ELF-1 (cell line): ENCODE data around the gene CHMP2A.
A peak's percentile ranks its signal among the peaks of the same experiment; 100 is the strongest.

ENCODE experiments used
- DNase-seq: peaks from one replicate; pipeline ENCODE4 v3.0.0-alpha.2; 2016; ENCODE audit warnings: low read depth, low spot score

CHMP2A gene

DNA sequence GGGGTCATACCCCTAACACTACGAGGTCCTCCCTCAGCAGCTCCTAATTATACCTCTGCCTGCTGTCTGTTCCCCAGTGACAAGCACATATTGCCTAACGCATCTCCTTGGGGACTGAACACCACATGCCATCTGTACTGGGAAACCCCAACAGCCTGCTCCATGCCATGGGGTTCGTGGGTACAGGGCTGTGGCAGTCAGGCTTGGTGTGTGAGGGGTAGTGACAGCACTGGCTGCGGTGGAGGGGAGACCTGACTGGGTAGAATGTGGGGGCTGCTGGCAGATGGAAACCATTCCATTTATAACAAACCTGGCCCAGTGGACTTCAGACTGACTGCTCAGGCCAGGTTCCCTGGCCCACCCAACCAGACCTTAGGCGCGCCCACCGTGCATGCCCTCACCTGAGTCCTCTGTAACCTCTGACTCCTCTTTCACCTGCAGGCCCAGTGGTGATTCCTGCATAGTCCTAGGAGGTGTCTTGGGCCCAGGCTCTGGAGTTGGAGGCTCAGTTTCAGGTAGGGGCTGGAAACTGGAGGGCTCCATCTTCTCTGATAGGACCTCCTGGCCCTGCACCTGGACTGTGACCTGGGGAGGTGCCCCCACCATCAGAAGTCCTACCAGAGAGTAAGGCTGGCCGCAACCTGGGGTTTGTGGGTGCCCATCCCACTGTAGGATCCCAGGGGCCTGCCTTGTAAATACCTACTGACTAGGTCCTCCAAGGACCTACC is 15.2 kb upstream of the CHMP2A start:
- no peak for DNase-seq

DNA sequence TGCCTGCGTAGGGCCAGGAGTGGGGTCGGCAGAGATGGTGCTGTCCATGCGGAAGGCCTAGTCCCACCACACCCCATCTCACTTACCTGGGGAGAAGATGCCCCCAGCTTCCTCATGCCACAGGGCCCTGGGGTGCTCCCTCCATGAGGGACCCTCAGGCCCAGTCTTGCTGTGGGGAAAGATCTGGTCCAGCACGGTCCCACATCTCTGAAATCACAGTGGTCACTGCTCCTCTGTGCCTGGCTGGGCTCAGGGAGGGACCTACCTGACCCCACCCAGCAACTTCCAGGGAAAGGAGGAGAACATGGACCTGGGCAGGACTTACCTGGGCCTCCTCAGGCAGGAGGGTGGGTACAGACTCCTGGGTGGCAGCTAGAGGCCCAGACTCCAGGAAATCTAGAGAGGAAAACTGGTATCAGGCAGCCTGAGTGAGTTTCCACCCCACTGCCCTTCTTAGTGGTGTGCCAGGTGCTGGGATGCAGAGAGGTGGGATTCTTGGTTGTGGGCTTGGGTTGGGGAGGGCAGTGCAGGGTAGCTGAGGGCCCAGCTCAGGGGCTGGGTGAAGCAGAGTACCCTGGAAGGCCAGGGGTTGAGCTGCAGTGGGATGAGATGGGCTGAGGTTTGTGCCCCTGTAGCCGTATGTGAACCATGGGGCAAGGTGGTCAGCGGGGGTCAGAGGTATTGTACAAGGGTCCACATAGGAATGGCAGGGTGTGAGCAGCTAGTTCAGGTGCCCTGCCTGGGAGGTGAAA is 14.5 kb upstream of the CHMP2A start:
- no peak for DNase-seq

DNA sequence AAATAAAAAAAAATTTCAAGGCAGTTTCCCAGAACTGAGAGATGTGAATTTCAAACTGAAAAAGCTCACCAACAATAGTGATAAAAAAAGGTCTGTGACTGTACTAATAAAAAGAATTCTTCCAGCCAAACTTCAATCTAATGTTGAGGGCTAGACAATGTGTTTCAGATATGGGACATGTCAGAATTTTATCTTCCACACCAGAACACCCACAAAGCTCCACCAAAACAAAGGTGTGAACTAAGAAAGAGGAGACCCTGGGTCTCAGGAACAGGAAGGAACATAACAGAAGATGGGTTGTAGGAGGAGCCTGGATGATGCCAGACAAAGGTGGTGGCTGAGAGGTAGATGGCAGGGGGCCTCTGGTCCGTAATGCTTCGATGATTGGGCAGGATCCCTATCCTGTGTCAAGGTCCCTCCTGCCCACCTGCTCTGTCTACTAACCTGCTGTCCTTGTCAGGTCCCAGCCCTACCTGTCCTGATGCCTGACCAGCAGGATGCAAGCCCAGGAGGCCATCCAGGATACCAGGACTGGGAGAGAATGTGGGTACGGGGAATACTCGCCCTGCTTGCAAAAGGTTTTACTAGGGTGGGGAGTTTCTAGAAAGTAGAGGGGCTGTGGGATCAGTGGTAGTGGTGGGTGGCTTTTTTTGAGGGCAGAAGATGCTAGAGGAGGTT is 13.7 kb upstream of the CHMP2A start:
- no peak for DNase-seq

DNA sequence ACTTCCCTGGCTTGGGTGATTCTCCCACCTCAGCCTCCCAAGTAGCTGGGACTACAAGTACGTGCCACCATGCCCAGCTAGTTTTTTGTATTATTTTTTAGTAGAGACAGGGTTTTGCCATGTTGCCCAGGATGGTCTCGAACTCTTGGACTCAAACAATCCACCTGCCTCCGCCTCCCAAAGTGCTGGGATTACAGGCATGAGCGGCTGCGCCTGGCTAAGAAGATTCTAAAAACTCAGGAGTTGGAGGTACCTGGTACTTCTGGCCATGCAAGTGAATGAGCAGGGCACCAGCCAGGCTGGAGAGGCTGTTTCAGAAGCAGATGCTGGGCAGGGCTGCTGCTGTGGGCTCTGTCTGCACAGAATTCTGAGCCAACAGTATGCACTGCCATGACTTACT is 12.1 kb upstream of the CHMP2A start:
- DNase-seq: no peak

DNA sequence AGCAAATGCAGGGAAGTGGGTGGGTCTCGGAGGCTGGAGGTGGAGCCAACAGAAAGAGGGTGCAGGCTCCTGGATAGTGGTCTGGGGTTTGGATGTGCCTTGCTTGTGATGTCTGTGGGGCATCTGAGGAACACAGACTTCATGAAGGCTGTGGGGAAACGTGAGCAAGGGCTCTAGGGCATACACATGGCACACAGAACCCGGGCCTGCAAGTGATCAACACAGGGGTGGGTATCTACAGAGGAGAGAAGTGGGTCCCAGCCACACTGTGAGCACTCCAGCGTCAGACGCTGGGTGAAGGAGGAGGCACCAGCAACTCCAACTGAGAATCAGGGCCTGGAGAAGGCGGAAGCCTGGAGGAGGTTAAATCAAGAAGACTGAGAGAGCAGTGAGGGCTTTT is 8.9 kb upstream of the CHMP2A start:
- DNase-seq: no peak

DNA sequence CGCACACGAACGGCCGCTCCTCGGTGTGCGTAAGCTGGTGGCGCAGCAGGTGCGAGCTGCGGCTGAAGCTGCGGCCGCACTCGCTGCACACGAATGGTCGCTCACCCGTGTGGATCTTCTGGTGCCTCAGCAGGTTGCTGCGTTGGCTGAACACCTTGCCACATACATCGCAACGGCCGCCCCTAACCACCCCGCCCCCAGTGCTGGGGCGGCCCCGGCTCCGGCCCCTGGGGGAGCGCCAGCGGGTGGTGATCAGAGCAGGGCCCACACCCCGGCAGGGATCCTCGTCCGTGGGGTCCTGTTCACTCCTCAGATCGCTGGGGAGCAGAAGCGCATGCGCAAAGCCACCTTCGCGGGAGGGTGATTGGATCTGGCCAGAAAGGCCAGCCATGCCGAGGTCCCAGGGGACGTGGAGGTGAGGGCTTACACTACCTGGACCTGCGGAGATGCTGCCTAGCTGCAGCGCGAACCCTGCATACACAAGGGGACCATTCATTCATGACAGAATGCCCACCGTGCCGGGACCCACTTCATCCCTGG is 8.2 kb upstream of the CHMP2A start:
- DNase-seq: peak; percentile 36

DNA sequence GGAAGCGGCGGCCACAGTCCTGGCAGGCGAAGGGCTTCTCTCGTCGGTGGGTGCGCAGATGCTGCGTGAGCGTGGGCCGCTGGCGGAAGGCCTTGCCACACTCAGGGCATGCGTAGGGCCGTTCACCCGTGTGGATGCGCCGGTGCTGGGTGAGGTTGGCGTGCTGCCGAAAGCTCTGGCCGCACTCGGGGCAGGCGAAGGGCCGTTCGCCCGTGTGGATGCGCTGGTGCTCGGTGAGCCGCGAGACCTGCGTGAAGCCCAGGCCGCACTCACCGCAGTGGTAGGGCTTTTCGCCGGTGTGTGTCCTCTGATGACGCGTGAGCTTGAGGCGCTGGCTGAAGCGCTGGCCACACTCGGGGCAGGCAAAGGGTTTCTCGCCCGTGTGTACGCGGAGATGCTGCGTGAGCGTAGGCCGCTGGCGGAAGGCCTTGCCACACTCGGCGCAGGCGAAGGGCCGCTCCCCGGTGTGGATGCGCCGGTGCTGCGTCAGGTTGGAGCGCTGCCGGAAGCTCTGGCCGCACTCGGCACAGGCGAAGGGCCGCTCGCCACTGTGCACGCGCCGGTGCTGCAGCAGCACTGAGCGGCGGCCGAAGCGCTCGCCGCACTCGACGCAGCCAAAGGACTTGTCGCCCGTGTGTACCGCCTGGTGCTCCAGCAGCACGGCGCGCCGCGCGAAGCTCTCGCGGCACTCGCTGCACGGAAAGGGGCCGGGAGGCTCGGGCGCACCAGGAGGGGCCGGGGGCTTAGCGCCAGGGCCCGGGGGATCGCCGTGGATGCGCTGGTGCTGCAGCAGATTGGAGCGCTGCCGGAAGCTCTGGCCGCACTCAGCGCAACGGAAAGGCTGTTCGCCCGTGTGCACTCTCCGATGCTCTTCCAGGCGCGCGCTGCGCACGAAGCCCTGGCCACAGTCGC is 7.5 kb upstream of the CHMP2A start:
- DNase-seq: peak; percentile 73

DNA sequence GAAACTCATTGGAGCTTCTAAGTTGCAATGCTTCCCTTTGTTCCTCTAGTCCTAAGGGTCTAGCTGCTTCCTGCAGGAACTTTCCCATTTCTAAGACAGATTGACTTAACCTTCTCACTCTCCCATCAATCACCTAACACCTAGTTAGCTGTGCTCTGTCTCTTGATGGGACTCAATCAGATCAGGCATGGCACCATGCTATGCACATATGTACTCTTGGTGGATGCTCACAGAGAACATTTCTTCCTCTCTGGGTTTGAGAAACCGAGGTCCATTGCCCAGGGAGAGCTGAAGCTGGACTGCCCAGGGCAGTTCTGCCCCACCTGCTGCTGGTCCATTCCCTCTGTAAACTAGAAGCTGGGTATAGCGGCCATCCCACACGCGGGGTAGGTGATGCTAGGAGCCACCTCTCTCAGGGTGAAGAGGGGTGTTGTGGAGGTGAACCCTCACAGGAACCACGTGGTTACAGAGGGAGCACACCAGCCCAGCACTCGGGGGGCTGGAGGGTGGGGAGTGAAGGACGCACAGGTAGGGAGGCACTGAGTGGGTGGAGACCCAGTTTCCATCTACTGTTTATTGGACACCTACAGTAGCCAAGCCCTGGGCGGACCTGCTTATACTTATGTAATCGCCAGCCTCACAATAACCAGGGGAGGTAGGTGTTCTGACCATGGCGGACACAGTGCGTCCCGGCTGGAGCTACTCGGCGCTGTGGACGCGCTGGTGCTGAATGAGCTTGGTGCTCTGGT is 6.6 kb upstream of the CHMP2A start:
- DNase-seq: no peak

DNA sequence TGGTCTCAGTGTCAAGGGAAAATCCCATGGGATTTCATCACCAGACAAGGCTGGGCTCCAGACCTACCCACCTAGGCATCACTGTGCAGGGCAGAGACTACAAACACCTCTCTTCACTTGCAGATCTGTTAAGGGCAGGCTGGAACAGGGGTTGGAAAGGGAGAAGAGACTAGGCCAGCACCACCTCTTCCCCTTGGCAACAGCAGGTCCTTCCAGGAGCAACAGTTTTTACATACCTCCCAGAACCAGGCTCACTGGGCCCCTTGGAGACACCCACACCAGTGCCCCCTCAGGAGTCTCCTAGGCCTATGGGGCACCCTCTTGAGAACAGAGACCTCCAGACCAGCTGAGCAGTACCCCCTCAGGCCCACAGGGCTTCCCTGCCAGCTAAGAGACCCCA is 6.0 kb upstream of the CHMP2A start:
- no peak for DNase-seq

DNA sequence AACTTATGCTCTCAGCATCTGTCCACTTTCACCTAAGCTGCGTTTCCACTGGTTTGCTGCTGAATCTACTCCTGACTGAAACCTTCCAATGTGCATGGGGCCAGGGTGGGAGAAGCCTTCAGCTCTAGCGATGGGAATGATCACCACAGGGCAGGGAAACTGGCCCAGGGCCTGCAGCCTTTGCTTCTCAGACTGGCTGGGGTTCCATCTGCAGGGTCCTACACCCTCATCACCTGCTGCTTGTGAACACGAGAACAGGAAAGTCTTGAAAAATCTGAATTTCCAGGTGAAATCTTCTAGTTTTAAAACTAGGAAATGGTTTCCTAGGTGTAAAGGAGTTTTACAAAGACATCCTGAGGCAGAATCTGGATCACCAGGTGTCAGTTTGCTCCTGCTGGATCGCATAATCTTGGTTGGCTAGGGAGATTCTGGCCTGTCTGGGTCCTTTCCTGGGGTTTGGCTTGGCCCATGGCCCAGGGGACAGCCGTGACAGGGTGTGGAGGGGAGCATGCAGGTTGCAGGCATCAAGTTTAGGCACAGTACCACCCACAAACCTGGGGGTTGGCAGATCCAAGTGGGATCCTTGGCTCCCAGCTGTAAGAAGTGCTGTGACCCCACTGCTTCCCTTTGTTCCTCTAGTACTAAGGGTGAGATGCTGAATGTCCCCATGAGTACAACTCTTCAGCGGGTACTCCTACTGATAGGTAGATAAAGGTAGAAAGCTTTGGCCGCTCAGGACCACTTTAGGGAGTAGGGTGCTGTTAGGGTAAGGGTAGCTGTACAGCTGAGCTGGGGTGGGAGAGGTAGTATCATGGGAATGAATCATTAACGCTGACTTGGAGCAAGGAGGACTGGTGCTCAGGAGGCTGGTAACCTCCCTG is 5.3 kb upstream of the CHMP2A start:
- DNase-seq: no peak

DNA sequence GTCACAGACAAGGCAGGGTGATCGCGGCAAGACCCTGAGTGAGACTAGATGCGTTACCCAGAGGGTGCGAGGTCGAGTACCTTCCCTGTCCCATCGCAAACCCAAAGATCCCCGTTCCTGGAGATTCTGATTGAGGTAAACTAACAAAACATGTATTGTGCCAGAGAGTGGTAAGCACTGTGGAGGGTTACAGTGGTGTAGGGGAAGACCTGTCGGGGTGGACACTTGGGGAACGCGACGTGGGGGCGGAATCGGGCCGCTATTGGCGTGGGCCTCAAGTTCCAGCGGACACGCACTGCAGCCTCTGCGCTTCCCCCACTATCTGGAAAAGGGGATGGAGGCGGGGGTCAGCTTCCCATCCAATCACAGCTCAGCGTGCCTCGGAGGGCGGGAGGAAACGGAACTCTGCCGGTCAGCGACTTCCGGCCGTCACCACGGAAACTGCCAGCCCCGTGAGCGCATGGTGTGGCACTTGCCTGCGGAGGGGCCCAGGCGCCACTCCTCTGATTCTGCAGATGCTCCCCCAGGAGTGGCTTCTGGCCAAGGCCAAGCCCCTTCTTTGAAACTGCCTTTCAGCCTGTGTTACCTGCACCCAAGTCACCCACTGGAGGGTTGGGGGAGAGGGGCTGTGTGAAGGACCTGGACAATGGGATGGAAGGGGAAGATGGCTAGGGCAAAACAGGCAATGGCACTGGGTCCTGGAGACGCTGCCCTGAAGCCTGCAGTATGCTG is 4.5 kb upstream of the CHMP2A start:
- peak; percentile 94 for DNase-seq

DNA sequence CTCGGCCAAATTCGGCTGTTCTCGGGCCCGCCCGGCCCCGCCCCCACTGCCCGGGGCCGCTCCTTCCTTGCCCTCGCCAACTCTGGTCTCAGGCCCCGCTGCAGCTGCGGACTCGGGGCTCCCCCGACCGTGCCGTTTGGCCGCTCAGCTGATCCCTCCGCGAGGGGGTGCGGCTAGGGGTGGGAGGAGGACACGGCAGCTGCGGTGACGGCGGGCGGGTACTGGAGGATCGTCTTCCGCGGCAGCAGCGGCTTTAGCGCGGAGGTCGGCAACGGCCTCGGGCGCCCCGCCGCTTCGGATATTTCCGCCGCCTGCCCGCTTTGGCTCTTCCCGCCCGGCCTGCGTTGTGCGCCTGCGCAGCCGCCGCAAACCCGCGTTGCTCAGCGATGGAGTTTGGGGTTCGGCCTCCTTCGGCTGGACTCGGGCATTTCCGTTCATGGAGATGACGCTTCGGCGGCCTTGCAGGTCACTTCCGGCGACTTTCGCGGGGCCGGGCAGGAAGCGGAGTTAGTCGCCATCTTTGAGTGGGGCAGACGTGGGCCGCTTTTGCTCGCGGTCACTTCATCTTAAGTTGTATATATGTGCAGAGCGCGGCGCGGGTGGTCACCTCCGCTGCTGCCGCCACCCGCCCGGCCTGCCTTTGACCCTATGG is 3.8 kb upstream of the CHMP2A start:
- DNase-seq: peak; percentile 99

DNA sequence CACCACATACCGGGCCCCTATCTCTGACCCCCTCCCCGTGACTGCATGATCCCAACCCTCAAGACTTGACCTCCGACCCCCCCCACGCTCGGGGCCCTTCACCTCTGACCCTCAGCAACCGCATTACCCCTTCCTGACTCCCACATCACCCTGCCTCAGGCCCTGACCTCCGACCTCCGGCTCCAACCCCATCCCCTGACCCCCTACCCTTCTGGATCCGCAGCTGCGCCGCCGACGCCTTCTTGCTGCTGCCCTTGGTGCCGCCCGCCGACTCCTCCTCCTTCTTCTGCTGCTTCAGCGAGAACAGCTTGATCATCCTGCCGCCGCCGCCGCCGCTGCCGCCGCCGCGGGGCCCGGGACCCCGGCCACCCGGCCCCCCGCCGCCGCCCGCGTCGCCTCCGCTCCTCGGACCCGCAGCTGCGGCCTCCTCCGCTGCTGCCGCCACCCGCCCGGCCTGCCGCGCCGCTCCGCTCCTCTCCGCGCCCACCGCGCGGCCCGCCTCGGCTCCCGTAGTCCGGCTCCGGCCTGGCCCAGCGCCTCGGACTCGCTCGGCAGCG is 3.2 kb upstream of the CHMP2A start, which contains the start of gene UBE2M:
Gene UBE2M (minus strand): TSS at position 546 of the 557 bp plus-strand sequence. CDS start 230 bp downstream, at position 316.
- peak; percentile 56 for DNase-seq

DNA sequence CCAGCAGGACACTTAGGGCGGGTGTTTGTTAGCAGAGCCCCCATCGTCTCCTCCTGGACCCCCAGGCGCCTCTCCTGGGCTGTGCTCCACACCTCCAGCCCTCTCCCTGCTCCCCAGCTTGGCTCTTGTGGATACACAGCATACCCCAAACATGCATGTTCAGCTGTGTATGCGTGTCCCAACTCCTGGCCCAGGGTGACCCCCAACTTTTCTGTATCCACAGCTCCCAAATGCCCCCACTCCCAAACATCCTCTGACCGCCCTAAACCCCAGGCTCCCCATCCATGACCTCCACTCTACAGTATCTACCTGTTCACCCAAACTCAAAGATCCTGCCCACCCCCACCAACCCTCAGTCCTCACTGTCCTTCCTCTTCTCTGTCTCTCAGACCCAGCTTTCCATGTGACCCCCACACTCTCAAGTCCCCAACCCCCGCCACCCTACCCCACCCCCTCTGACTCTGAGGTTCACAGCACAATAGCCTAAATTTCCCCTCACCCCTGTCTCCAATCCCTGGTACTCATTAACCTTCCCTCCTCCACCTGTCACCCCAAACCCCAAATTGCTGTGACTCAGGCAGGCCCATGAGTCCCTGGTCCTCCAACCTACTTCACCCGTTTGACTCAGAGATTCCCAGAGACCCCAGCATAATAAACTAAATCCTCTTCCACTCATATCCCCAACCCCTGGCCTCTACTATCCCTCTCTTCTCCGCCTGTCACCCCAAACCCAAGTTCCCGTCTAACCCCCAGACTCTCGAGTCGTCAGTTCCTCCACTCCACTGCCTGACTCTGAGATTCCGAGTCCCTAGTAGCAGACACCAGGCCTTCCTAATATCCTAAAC is 2.5 kb upstream of the CHMP2A start:
- DNase-seq: no peak

DNA sequence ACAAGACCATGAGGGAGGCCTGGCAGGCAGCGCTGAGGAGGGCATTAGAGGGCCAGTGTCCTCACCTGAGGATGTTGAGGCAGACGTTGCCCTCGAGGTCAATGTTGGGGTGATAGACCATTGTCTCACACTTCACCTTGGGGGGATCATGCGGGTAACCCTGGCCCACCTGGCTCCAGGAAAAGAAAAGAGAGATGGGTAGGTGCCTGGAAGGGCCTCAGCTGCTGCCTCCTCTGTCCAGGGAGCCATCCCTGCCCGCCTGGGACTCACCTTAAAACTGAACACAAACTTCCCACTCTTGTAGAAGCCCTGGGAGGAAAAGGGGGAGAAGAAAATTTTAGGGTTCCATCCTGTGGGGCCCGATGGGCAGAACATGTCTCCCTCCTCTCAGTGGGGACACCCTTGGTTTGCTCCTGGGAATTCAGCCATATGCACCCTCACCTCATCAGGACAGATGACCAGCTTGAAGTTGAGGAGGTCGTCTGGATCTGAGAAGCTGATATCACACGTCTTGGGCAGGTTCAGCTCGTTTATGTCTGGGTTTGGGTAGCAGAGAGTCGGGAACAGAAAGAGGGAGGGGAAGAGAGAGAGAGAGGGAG is 1.8 kb upstream of the CHMP2A start:
- DNase-seq: no peak

DNA sequence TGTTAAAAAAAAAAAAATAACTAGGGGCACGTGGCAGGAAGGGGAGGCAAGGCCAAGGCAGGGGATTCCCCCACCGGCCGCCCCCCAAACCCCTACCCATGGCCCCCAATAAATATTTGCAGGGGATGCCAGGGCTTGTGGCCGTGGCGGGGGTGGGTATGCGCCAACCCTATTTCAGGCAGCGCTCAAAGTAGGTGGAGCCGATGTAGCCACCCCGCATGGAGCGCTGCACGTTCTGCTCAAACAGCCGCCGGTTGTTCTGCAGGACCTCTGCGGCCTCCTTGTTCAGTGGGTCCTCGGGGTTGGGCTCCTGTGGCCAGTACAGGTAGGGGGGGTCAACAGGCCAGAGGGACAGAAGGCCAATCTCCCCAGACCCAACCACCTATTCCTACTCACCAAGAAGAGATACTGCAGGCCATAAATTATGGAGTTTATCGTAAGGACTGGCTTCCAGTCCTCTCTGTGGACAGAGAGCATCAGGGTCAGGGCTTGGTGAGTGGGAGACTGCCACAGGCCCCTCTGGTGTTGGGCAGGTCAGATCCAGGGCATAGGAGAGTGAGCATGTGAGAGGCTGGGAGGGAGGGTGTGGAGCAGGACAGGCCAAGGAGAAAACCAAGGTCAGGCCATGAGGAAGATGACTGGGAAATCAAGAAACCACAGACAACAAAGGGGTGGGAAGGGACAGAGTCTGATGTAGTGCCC is 1.2 kb upstream of the CHMP2A start:
- DNase-seq: no peak
